ENCODE results near the gene PLAU.
"Not testable (repeated sequence)": the region's sequence is repeated elsewhere in the genome, so short reads cannot be mapped to it uniquely, and the experiment has no call there.

Gene PLAU

GRCh38 chr10:73955719-73956118 lies 44.8 kb downstream of the PLAU start:
- DNase-seq = no peak

- peak; percentile 97 for DNase-seq
Measured at GRCh38 chr10:73956476-73957359, 45.8 kb downstream of the PLAU start.

- DNase-seq = peak; percentile 33
Measured at GRCh38 chr10:73959484-73960243, 48.7 kb downstream of the PLAU start.

DNA sequence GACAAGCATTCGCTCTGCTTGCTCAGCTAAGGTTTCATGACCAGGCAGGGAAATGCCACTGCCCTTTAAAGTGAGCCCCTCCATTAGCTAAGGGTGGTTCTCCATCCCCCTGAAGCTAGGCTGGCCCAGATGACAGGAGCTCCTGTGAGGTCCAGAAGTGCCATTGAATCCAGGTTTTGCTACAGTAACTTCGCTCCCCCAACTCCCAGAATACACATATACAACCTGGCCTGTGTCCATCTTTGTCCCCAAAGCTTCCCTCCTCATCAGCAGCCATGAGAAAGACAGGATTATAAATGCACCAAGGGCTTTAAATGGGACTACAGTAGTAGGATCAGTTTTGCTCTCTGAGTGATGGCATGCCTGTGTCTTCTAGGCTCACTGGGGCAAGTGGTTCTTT lies 51.5 kb downstream of the PLAU start:
- DNase-seq = no peak

GRCh38 chr10:73963533-73963932 lies 52.6 kb downstream of the PLAU start:
- not testable (repeated sequence) for DNase-seq

GRCh38 chr10:73964743-73965142 lies 53.8 kb downstream of the PLAU start:
- no peak for DNase-seq

GRCh38 chr10:73965267-73965889 lies 54.4 kb downstream of the PLAU start:
- not testable (repeated sequence) for DNase-seq

GRCh38 chr10:73965890-73966768 lies 55.2 kb downstream of the PLAU start:
- DNase-seq = no peak

GRCh38 chr10:73967022-73967429 lies 56.1 kb downstream of the PLAU start:
- no peak for DNase-seq

Data from OCI-M1 (cell line).